GM21723 (cell line): ENCODE data around the gene SAPCD1.
A peak's percentile ranks its signal among the peaks of the same experiment; 100 is the strongest.
"Not testable (repeated sequence)": the region's sequence is repeated elsewhere in the genome, so short reads cannot be mapped to it uniquely, and the experiment has no call there.

Source experiments
- ATAC-seq: cut with Tn5 transposase; IDR thresholded peaks from one replicate; pipeline ENCODE4 v1.9.1; 2021; ENCODE audit warnings: mild to moderate bottlenecking, moderate library complexity; ENCODE audit not compliant: unreplicated experiment

SAPCD1 gene

GRCh38 chr6:31776485-31776988, 14.1 kb downstream of the SAPCD1 start:
- peak; percentile 14 for ATAC-seq

GRCh38 chr6:31776989-31777666, 14.7 kb downstream of the SAPCD1 start, which contains the start of gene VWA7:
Gene VWA7 (minus strand): TSS chr6:31777328. CDS start chr6:31776779, 549 bp downstream.
- peak; percentile 80 for ATAC-seq

- ATAC-seq: no peak
Observed at GRCh38 chr6:31777667-31778050, 15.2 kb downstream of the SAPCD1 start.

- no peak for ATAC-seq
Observed at GRCh38 chr6:31778193-31778592, 15.7 kb downstream of the SAPCD1 start.

- no peak for ATAC-seq
Observed at GRCh38 chr6:31778999-31779885, 16.8 kb downstream of the SAPCD1 start.

- no peak for ATAC-seq
Observed at GRCh38 chr6:31779908-31780307, 17.5 kb downstream of the SAPCD1 start.

GRCh38 chr6:31780507-31781243, 18.2 kb downstream of the SAPCD1 start:
- no peak for ATAC-seq

GRCh38 chr6:31781244-31782125, 19.0 kb downstream of the SAPCD1 start:
- no peak for ATAC-seq

- ATAC-seq: no peak
Observed at GRCh38 chr6:31782126-31782855, 19.8 kb downstream of the SAPCD1 start.

- ATAC-seq: no peak
Observed at GRCh38 chr6:31784098-31784925, 21.9 kb downstream of the SAPCD1 start.

- ATAC-seq: no peak
Observed at GRCh38 chr6:31785475-31785874, 23.0 kb downstream of the SAPCD1 start.

GRCh38 chr6:31791324-31792089, 29.1 kb downstream of the SAPCD1 start:
- ATAC-seq: no peak

GRCh38 chr6:31792090-31792374, 29.6 kb downstream of the SAPCD1 start:
- ATAC-seq: no peak

GRCh38 chr6:31792761-31793171, 30.3 kb downstream of the SAPCD1 start:
- ATAC-seq: no peak

- ATAC-seq: not testable (repeated sequence)
Observed at GRCh38 chr6:31793927-31794245, 31.4 kb downstream of the SAPCD1 start.

GRCh38 chr6:31794294-31794865, 31.9 kb downstream of the SAPCD1 start:
- ATAC-seq: no peak

- peak; percentile 16 for ATAC-seq
Observed at GRCh38 chr6:31794866-31795615, 32.6 kb downstream of the SAPCD1 start.
